Skin epidermis (tissue), 12 donors: Measurements from ENCODE around the gene KRT37.
"Not testable (repeated sequence)": the region's sequence is repeated elsewhere in the genome, so short reads cannot be mapped to it uniquely, and the experiment has no call there.

Experiments
- H3K27ac ChIP-seq, 21 experiments: fragments of 200-600 bp; sonication (generic) in 11 of 21; one replicate each; pipeline ENCODE4 v1.5.0; 2020; ENCODE audit warnings: mild to moderate bottlenecking in 3 of 21, inconsistent platforms in 2 of 21, moderate library complexity in 2 of 21
- H3K4me3 ChIP-seq, 7 experiments: fragments of 200-600 bp; sonication (generic) in 2 of 7; one replicate each; pipeline ENCODE4 v1.5.0; 2020; ENCODE audit warnings: inconsistent platforms in 2 of 7, mild to moderate bottlenecking in 2 of 7, moderate library complexity in 1 of 7

Gene KRT37

DNA sequence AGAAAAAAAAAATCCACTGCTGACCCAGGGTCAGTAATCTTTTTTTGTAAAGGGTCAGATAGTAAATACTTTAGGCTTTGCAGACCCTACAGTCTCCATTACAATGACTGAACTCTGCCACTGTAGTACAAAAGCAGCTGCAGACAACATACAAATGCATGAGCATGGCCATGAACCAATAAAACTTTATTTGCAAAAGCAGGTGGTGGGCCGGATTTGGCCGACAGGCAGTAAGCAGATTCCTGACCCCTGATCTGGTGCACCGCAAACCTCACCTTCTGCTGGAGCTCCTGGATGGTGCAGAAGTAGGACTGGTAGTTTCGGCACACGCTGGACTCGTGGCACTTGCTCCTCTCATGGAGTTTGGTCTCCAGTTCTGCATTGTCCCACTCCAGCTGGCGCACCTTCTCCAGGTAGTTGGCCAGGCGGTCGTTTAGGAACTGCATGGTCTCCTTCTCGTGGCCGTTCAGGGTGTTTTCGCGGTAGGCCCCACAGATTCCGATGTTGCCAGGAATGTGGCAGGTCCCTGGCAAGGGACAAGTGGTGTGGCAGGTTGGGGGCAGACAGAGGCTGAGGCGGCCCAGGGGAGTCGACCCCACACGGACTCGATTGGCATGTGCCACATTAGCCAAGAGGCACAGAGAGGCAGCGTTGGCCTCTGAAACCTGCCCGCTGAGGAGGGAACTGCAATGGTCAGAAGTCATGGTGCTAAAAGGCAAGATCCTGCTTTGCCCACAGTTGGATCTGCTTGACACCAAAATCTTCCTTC is 13.1 kb downstream of the KRT37 start:
- no peak overlapping the region for H3K27ac ChIP-seq
- no peak overlapping the region for H3K4me3 ChIP-seq

GRCh38 chr17:41407226-41407625 is 17.2 kb downstream of the KRT37 start:
- Histone ChIP-seq H3K4me3 (no peak overlapping the region), H3K27ac (no peak overlapping the region)

GRCh38 chr17:41406205-41406604 is 18.2 kb downstream of the KRT37 start:
- Histone ChIP-seq H3K4me3 (no peak overlapping the region), H3K27ac (no peak overlapping the region)

DNA sequence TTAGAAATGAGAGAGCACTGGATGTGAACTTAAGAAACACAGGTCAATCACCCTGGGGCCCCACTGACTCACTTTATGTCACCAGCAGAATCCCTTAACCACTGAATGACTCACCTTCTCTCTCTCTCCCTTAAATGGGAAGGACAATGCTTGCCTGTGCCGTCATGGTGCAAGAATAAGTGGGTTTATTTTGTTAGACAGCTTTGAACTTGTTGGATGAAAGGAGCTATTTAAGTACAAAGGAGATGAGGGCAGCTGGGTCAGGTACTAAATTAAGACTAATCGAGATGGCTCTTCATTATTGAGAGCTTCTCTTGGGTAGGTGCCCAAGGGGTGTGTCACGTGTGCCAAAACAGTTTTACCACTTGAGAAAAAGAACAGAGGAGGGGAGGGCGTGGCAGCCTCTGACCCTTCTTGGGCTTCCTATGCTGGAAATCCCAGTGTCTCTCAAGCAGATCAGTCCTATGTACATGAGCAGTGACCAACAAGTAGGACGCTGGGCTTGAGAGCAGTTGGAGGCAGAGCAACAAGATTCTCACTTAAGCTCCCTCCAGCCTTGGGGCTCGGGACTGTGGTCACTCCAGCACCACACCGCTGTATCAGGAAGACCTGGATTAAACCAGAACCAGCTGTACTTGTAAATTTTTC is 20.2 kb downstream of the KRT37 start:
- Histone ChIP-seq H3K27ac (peak overlapping the region in 6 of 21 experiments; percentile 22 to 60 (median 28)), H3K4me3 (no peak overlapping the region)

- peak overlapping the region in 2 of 21 experiments; percentile 41 to 53 for H3K27ac ChIP-seq
- no peak overlapping the region for H3K4me3 ChIP-seq
These were observed 20.9 kb downstream of the KRT37 start for GRCh38 chr17:41403404-41404023.

DNA sequence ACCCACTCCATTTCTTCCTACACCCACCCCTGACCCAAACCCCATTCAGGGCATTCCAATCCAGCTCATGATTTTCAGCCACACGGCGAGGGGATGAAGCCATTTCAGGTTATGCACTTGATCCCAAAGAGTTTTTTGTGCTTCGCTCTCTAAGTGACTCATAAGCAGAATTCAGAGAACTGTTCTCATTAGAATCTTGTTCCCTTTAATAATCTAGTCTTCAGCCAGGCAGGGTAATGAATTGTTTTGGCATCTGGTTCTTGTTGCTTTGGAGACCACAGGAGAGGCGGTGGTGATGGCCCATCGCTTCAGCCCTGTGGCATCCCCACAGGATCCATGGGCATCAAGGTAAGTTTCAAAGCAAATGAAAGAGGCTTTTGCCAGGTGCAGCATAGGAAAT is 22.2 kb downstream of the KRT37 start:
- peak overlapping the region in 5 of 21 experiments; percentile 0 to 55 (median 52) for H3K27ac ChIP-seq
- no peak overlapping the region for H3K4me3 ChIP-seq

DNA sequence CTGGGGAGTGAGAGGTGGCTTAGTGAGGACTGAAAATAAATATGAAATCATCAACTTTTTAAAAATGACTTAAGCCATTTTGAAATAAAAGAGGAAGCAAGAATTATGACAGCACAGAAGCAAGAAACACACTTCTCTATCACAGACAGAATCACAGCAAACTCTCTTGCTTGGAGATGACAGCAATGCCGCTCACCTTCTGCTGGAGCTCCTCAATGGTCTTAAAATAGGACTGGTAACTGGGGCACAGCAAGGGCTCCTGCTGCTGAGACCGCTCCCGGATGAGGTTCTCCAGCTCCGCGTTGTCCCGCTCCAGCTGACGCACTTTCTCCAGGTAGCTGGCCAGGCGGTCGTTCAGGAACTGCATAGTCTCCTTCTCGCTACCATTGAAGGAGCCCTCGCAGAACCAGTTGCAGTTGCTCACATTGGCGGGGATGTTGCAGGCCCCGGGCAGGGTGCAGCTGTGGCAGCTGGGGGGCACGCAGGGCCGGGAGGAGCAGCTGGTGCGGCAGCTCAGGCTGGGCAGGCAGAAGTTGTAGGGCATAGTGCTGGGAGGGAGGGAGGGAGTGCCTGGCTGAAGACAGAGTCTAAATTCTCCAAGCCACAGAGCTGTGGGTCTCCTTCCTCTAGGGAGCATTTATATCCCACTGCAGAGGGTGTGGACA is 27.3 kb downstream of the KRT37 start, which contains the start of gene KRT31:
TSS of gene KRT31 (minus strand) at position 613 of the 665 bp plus-strand sequence. CDS start at position 544, 69 bp downstream.
- H3K4me3 ChIP-seq = no peak within 1 kb of the TSS
- no peak within 1 kb of the TSS for H3K27ac ChIP-seq

DNA sequence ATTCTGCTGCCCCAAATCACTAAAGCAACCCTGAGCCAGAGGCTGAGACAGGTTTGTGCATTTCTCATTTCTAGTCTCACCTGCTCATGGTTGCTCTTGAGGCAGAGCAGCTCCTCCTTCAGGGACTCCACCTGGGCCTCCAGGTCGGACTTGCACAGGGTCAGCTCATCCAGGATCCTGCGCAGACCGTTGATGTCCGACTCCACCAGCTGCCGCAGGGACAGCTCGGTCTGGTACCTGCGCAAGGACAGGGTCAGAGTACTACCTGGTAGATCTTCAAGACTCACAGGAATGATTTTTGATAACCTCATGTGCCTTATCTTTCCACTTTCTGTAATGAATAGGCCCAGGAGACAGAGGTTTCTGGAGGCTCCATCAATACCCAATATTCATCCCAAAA is 28.0 kb downstream of the KRT37 start:
- H3K4me3 ChIP-seq = no peak overlapping the region

DNA sequence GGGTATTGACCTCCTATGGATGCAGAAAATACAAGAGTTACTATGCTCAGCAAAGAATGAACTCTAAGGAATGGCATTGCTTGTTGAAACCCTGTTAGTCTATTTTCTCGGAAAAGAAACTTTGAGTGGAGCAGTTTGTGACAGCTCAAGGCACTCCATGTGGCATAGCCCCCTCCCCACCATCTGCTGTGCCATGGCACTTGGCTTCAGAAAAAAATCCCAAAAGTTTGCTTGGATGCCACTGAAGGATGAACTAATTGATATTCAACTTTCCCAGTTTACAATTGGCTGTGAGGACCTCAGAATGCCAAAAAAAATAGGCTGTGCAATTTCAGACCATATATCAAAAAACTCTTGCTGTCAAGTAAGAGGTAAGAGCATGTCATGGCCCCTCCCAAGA is 28.8 kb downstream of the KRT37 start:
- H3K27ac ChIP-seq = peak overlapping the region in 8 of 21 experiments; percentile 29 to 74 (median 43)
- no peak overlapping the region for H3K4me3 ChIP-seq

More for the DNA sequence above, 28.0 kb downstream of the KRT37 start:
- H3K27ac ChIP-seq = no peak overlapping the region

DNA sequence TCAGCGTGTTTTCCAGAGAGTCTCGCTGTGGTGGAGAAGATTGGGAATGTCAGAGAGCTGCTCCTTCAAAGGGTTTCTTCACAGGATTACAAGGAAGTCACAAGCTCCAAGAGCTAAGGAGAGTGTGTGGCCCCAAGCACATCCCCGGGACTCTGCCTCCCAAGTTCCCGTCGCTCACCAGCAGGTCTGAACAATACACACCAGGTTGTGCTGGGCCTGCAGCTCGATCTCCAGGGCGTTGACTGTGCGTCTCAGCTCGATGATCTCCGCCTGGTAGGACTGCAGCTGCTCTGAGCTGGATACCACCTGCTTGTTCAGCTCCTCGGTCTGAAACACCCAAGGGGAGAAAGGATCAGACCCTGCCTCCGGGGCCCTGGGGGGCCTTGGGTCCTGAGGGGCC is 29.3 kb downstream of the KRT37 start:
- peak overlapping the region in 9 of 21 experiments; percentile 29 to 74 (median 41) for H3K27ac ChIP-seq

GRCh38 chr17:41394254-41394996 is 30.0 kb downstream of the KRT37 start:
- H3K27ac ChIP-seq = peak overlapping the region in 11 of 21 experiments; percentile 21 to 81 (median 45)
- no peak overlapping the region for H3K4me3 ChIP-seq

More for the DNA sequence above, 29.3 kb downstream of the KRT37 start:
- H3K4me3 ChIP-seq = not testable (repeated sequence)

- H3K27ac ChIP-seq = peak overlapping the region in 9 of 21 experiments; percentile 8 to 81 (median 52)
- H3K4me3 ChIP-seq = no peak overlapping the region
These were observed 30.6 kb downstream of the KRT37 start for GRCh38 chr17:41393826-41394225.

GRCh38 chr17:41393294-41393693 is 31.1 kb downstream of the KRT37 start:
- no peak overlapping the region for H3K4me3 ChIP-seq
- peak overlapping the region in 5 of 21 experiments; percentile 35 to 81 (median 56) for H3K27ac ChIP-seq

DNA sequence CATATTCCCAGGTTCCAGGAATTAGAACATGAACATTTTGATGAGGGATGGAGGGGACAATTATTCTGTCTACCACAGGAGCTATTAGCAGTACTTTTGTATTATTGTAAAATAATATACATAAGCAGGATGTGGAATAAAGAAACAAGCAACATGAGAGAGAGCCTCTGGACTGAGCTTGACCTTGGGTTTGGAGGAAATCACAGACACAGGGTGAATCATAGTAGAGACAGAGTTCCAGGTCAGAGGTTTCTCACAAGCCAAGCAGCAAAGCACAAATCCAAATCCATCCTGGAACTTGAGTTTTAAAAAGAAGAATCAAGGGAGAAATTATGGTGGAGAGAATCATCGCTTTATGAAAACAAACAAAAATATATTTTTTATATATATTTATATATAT is 32.1 kb downstream of the KRT37 start:
- H3K27ac ChIP-seq = no peak overlapping the region
- H3K4me3 ChIP-seq = no peak overlapping the region

DNA sequence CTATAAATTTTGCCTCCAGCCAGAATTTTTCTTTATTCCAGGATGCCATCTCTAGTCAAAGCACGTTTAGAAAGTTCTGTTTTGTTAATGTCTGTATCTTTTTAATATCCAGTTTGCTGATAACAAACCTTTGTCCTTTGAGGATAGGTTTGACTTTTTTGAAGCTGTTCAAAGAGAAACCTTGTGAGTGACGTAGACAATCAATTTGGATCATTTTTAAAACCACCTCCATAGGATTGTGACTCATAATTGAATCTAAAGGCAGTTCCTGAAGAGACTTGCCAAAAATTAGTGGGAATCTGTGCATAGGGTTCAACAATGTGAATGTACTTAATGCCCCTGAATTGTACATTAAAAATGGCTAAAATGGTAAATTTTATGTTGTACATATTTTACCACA is 32.9 kb downstream of the KRT37 start:
- Histone ChIP-seq H3K4me3 (no peak overlapping the region), H3K27ac (no peak overlapping the region)

GRCh38 chr17:41390411-41390938 is 33.9 kb downstream of the KRT37 start:
- no peak overlapping the region for H3K27ac ChIP-seq
- H3K4me3 ChIP-seq = no peak overlapping the region

DNA sequence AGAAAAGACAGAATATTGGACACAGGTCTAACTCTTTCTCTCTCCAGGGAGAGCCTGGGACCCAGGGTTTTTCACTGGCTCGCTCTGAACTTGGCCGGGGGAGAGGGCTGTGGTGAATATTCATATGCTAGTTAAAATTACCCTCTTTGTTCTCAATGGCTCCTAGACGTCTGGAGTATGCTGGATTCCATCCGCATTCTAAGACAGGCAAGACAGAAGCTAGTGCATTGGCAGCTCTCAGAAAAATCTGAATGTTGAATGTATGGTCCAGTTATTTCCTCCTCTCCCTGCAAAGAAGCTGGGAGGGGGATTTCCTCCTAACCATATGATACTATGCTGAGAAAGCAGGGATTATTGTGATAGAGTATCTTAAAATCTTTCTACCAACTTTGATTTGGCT is 36.7 kb downstream of the KRT37 start:
- no peak overlapping the region for H3K4me3 ChIP-seq

GRCh38 chr17:41386227-41386626 is 38.2 kb downstream of the KRT37 start:
- Histone ChIP-seq H3K4me3 (no peak overlapping the region), H3K27ac (no peak overlapping the region)

More for the DNA sequence above, 36.7 kb downstream of the KRT37 start:
- no peak overlapping the region for H3K27ac ChIP-seq

- Histone ChIP-seq H3K27ac (no peak overlapping the region), H3K4me3 (no peak overlapping the region)
These were observed 40.7 kb downstream of the KRT37 start for GRCh38 chr17:41383690-41384089.
